Upper lobe of left lung (tissue), 6 donors: ENCODE measurements around the gene PRR29. TPM values are rescaled to one million over a fixed set of nuclear protein-coding genes. Genes with fewer than 3 reads are reported as not detected.

Experiments
- ATAC-seq, 2 donors: fragments of 200-7000 bp; cut with Tn5 transposase; one replicate each; pipeline ENCODE4 v1.9.1; 2022; ENCODE audit warnings: mild to moderate bottlenecking in 2 of 2, moderate library complexity in 2 of 2; ENCODE audit not compliant: low FRiP score in 2 of 2
- DNase-seq, 2 donors: peaks; one replicate each; pipeline ENCODE4 v3.0.0-alpha.2; 2019 to 2020
- H3K27ac ChIP-seq, 4 donors: fragments of 200-600 bp; sonication (generic); one replicate each; pipeline ENCODE4 v1.5.1; 2016 to 2019
- H3K27me3 ChIP-seq, 4 donors: fragments of 200-600 bp; sonication (generic); one replicate each; pipeline ENCODE4 v1.5.1; 2017 to 2019
- H3K36me3 ChIP-seq, 4 donors: fragments of 200-600 bp; sonication (generic); one replicate each; pipeline ENCODE4 v1.5.1; 2016 to 2019
- H3K4me1 ChIP-seq, 4 donors: fragments of 200-600 bp; sonication (generic); one replicate each; pipeline ENCODE4 v1.5.1; 2018 to 2019
- H3K4me3 ChIP-seq, 4 donors: fragments of 200-600 bp; sonication (generic); one replicate each; pipeline ENCODE4 v1.5.1; 2017 to 2019; ENCODE audit warnings: mild to moderate bottlenecking in 2 of 4, moderate library complexity in 1 of 4
- H3K9me3 ChIP-seq, 4 donors: fragments of 200-600 bp; sonication (generic); one replicate each; pipeline ENCODE4 v1.5.1; 2018 to 2019
- EP300 ChIP-seq, 4 donors: sonication (generic); formaldehyde crosslinking; IDR thresholded peaks; one replicate each; pipeline ENCODE4 v1.5.1; 2017; ENCODE audit warnings: antibody characterized with exemption in 4 of 4, control low read depth in 2 of 4
- POLR2A ChIP-seq, 4 donors: fragments of 450-650 bp; IDR thresholded peaks; one replicate each; pipeline ENCODE4 v1.5.1; 2016 to 2017; ENCODE audit warnings: antibody characterized with exemption in 4 of 4, mild to moderate bottlenecking in 2 of 4
- POLR2AphosphoS5 ChIP-seq, 2 donors: sonication (generic); formaldehyde crosslinking; IDR thresholded peaks; one replicate each; pipeline ENCODE4 v1.5.1; 2017; ENCODE audit warnings: antibody characterized with exemption in 2 of 2
- WGBS, 2 donors: methylation state at CpG; one replicate each; pipeline ENCODE4 v1.1.5; 2017 to 2018; 5-methylcytosine and 5-hydroxymethylcytosine counted together
- total RNA-seq, 6 donors: library from RNA; depleted of rRNA in 4 of 6; stranded (reverse); fragments of >200 nt in 4 of 6; gene quantifications; one replicate each; pipeline versions ENCODE4 v1.1.0 to v1.2.1, GENCODE V29; 2016 to 2021
- TF ChIP-seq, protein P1 (sequence below), 6 experiments: fragments of 450-650 bp in 4 of 6; fragments of 200-600 bp in 2 of 6; sonication (generic) in 2 of 6; IDR thresholded peaks; one replicate each; pipeline ENCODE4 v1.5.1; 2016 to 2019; ENCODE audit warnings: antibody characterized with exemption in 6 of 6
- donor health status: DM: no; HTN: no; CAD: no; lungs with moderate emphysema.
- donor health status: DM: no; HTN: yes; CAD: no; lungs with severe emphysema.

Gene PRR29
- total RNA-seq, 6 donors from 2014 or later = 0.97 to 30.1 (median 12.1) TPM

DNA sequence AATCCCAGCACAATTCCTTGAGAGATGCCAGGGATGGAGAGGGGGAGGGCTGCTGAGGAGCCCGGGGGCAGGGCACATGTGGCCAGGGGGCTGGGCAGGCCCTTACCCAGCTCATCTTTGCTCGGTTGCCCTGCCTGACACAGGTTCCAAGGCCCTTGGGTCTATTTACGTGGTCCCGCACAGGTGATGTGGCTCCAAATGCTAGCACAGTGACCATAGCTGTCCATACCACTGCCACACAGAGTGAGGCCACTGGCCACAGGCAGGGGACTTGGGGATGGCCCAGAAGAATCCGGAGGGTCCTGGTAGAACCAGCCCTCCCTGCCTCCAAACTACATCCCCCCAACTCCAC is 10.0 kb upstream of the PRR29 start:
- H3K9me3 ChIP-seq = no peaks in the 10 kb centered on the region
- WGBS, 2 donors = 93% methylated on average over 5 of the region's 5 CpGs; no CpG with 5 or more reads in 1 of the 2 donors
- H3K4me3 ChIP-seq = no peak overlapping the region
- no peaks in the 10 kb centered on the region for H3K27me3 ChIP-seq
- H3K36me3 ChIP-seq = no peaks in the 10 kb centered on the region
- no peak for DNase-seq
- peaks cover 42 to 55% (median 50%) of the 10 kb centered on the region in 4 donors for H3K4me1 ChIP-seq
- TF ChIP-seq, protein P1, sequence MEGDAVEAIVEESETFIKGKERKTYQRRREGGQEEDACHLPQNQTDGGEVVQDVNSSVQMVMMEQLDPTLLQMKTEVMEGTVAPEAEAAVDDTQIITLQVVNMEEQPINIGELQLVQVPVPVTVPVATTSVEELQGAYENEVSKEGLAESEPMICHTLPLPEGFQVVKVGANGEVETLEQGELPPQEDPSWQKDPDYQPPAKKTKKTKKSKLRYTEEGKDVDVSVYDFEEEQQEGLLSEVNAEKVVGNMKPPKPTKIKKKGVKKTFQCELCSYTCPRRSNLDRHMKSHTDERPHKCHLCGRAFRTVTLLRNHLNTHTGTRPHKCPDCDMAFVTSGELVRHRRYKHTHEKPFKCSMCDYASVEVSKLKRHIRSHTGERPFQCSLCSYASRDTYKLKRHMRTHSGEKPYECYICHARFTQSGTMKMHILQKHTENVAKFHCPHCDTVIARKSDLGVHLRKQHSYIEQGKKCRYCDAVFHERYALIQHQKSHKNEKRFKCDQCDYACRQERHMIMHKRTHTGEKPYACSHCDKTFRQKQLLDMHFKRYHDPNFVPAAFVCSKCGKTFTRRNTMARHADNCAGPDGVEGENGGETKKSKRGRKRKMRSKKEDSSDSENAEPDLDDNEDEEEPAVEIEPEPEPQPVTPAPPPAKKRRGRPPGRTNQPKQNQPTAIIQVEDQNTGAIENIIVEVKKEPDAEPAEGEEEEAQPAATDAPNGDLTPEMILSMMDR (IDR thresholded peaks at IDR 0.05) = no peak
- TF ChIP-seq EP300 (IDR thresholded peaks at IDR 0.05) (no peak), POLR2AphosphoS5 (IDR thresholded peaks at IDR 0.05) (no peak), POLR2A (IDR thresholded peaks at IDR 0.05) (no peak)
- no peak for ATAC-seq
- no peak overlapping the region for H3K27ac ChIP-seq

DNA sequence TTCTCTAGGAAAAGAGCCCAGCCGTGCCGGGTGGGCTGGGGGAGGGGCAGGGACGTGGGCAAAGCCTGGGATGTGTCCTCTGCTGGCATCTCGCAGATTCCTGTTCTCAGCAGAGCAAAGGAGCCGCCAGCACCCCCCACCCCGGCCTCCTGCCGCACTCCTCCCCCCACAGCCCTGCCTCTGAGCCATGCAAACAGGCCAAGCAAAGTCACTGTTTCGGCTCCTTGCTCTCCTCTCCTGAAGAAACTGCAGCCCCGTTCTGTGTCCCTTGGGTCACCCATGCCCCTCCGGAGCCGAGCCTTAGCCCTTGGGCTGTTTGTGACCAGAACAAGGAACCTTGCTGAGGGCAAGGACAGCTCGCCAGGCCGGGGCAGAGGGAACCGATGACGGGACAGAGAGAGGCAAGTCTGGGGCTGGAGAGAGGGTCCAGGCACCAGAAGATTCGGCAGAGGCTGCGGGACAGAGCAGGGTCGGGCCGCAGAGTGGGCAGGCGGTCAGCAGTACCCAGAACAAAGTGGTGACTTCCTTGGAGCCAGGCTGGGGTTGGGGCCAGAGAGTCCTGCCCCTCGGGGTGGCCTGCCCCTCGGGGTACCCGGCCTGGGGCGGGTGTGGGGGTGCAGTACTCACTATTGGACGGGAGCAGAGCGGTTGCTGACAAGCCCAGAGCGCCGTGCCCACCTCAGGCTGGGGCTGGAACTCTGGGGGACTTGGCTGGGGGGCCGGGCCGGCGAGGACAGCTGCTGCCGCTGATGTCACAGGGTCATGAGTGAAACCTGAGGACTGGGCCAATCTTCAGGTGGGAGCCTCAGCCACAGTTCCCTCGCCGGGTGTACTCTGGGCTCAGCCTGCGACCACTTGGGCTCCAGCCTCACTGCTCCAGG is 9.2 kb upstream of the PRR29 start:
- WGBS, 2 donors = 58 to 64% methylated on average over 22 to 33 of the region's 35 CpGs
- no peak overlapping the region for H3K4me3 ChIP-seq
- no peaks in the 10 kb centered on the region for H3K36me3 ChIP-seq
- ATAC-seq = no peak
- peak in 1 of 2 donors; percentile 80 for DNase-seq
- TF ChIP-seq POLR2AphosphoS5 (IDR thresholded peaks at IDR 0.05) = no peak
- TF ChIP-seq EP300 (IDR thresholded peaks at IDR 0.05) = no peak
- TF ChIP-seq, protein P1 (IDR thresholded peaks at IDR 0.05) = no peak
- TF ChIP-seq POLR2A (IDR thresholded peaks at IDR 0.05) = no peak
- no peak overlapping the region for H3K27ac ChIP-seq
- no peaks in the 10 kb centered on the region for H3K27me3 ChIP-seq
- no peaks in the 10 kb centered on the region for H3K9me3 ChIP-seq
- H3K4me1 ChIP-seq = peaks cover 33 to 47% (median 41%) of the 10 kb centered on the region in 4 donors

DNA sequence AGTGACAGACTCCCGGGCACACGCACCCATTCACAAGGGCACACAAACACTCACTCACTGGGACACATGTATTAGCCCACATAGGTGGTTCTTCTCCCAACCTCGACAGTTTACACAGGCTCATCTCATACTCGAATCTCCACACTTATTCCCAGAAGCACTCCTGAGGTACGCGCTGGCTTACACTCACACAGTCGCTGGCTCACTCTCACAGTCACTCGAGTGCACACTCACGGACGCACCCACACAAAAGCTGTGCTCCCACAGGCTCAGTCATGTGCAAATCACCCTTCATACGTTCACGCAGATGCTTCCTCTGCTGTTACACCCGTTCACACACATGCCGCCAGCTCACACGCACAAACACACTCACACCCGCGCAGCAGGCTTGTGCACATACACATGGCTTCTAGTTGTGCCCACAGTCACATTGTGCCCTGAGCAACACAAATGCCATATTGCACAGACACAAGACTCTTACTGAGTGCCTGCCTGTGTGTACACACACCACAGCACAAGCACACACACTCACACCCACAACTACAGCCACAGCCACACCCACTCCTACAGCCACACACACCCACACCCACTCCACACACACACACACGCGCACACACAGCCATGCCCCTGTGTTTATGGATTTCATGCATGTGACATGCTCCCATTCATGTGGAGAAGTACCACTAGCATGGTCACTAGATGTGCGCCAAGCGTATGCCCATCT is 8.4 kb upstream of the PRR29 start:
- Histone ChIP-seq H3K27ac (peak overlapping the region in 1 of 4 donors; percentile 10), H3K4me1 (peaks cover 25 to 39% (median 33%) of the 10 kb centered on the region in 4 donors), H3K9me3 (no peaks in the 10 kb centered on the region), H3K4me3 (no peak overlapping the region), H3K36me3 (no peaks in the 10 kb centered on the region), H3K27me3 (no peaks in the 10 kb centered on the region)
- DNase-seq (no peak), ATAC-seq (no peak)
- TF ChIP-seq EP300 (IDR thresholded peaks at IDR 0.05) (no peak), POLR2AphosphoS5 (IDR thresholded peaks at IDR 0.05) (no peak), POLR2A (IDR thresholded peaks at IDR 0.05) (no peak)
- TF ChIP-seq, protein P1 (IDR thresholded peaks at IDR 0.05) = no peak
- 85 to 86% methylated on average over 21 of the region's 21 CpGs for WGBS, 2 donors

DNA sequence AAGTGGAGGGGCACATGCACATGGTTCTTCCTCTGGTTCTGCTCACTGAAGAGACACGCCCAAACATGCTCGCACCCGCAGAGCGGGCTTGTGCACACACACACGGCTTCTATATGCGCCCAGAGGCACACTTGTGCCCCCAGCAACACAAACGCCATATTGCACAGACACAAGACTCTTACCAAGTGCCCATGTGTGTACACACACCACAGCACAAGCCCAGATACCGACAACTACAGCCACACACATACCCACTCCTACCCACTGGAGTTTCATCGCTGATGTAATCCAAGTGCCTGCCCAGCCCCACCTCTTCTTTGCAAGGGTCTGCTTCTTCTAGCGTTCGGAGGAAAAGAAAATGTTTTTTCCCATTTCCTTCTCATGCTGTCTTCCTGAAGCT is 6.5 kb upstream of the PRR29 start:
- H3K36me3 ChIP-seq = no peaks in the 10 kb centered on the region
- TF ChIP-seq POLR2AphosphoS5 (IDR thresholded peaks at IDR 0.05) = no peak
- TF ChIP-seq, protein P1 (IDR thresholded peaks at IDR 0.05) = no peak
- TF ChIP-seq POLR2A (IDR thresholded peaks at IDR 0.05) = no peak
- TF ChIP-seq EP300 (IDR thresholded peaks at IDR 0.05) = no peak
- no peak overlapping the region for H3K4me3 ChIP-seq
- 77 to 80% methylated on average over 9 to 11 of the region's 11 CpGs for WGBS, 2 donors
- peak in 1 of 2 donors; percentile 22 for DNase-seq
- H3K27me3 ChIP-seq = no peaks in the 10 kb centered on the region
- no peaks in the 10 kb centered on the region for H3K9me3 ChIP-seq
- H3K27ac ChIP-seq = no peak overlapping the region
- ATAC-seq = no peak
- H3K4me1 ChIP-seq = peaks cover 14 to 26% (median 20%) of the 10 kb centered on the region in 4 donors
